ENCODE measurements around the gene BCL11A.

- TF ChIP-seq POLR2AphosphoS5 (IDR thresholded peaks at IDR 0.05; ENCODE audit: borderline replicate concordance, low read depth, low read length) (no peak), EZH2 (IDR thresholded peaks at IDR 0.05) (no peak)
Observed at GRCh38 chr2:60598271-60598670, 44.8 kb upstream of the BCL11A start.

Data from SK-N-MC (cell line).